Neural crest cell (in vitro differentiated cells): Measurements from ENCODE around the gene REN. TPM values are rescaled to one million over a fixed set of nuclear protein-coding genes. Genes with fewer than 3 reads are reported as not detected.

Source experiments
- DNase-seq: peaks from one replicate; pipeline ENCODE4 v3.0.0; 2021; ENCODE audit warnings: low read depth, mixed read lengths, low spot score
- H3K27ac Mint-ChIP-seq: one replicate; pipeline ENCODE4 v1.8.0; 2021; ENCODE audit warnings: mild to moderate bottlenecking, mixed read lengths; ENCODE audit not compliant: unreplicated experiment
- H3K27me3 Mint-ChIP-seq: 2 replicates; pipeline ENCODE4 v1.8.0; 2021; ENCODE audit warnings: low read depth, mild to moderate bottlenecking, mixed read lengths
- H3K36me3 Mint-ChIP-seq: 2 replicates; pipeline ENCODE4 v1.8.0; 2021; ENCODE audit warnings: low read depth, mild to moderate bottlenecking, mixed read lengths
- H3K4me1 Mint-ChIP-seq: 2 replicates; pipeline ENCODE4 v1.8.0; 2021; ENCODE audit warnings: mixed read lengths
- H3K4me3 Mint-ChIP-seq: one replicate; pipeline ENCODE4 v1.8.0; 2021; ENCODE audit warnings: mild to moderate bottlenecking, mixed read lengths
- H3K9me3 Mint-ChIP-seq: 2 replicates; pipeline ENCODE4 v1.8.0; 2021; ENCODE audit warnings: mixed read lengths
- total RNA-seq: library from RNA; stranded (reverse); gene quantifications from 2 replicates; pipeline ENCODE4 v1.2.1, GENCODE V29; 2021
- TF ChIP-seq, protein P1 (sequence below): fragments of 200-600 bp; sonication (generic); conservative IDR thresholded peaks from 2 replicates; pipeline ENCODE4 v1.5.0; 2021; ENCODE audit warnings: antibody characterized with exemption, mild to moderate bottlenecking

Gene REN
- total RNA-seq, 1 donor from 2014 or later = not detected

DNA sequence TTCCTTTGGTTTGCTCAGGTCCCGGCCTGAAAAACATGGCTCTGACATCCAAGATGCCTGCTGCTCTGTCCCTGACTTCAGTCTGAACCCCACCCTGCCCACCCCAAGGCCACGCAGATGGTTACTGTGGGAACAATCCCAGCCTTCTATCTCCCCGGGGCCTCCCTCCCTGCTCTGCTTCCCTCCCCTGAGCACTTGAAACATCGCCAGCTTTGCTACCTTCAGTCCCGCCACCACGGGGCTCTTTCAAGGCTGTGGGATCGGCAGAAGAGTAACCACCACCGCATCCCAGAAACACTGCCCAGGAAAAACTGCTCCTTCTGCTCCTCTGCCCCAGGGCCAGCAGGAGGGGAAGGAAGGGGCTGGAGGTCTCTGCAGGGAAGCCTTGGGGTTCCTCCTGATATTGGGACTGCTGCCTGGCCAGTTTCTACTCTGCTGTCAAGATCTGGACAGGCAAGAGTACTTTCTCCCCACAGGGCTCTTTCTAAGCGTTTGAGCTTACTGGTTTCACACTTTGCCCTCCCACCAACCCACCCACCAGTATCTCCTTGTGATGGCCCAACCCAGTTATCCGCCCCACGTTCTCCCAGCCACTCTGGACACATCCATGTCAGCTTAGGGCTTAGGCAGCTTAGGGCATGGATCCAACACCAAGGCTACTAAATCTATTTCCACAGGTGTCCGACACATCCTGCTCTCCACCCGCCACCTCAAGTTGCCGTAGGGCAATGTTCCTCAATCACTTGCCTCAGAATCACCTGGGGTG lies 22.7 kb downstream of the REN start:
- no peaks in the 10 kb centered on the region for H3K9me3 Mint-ChIP-seq
- H3K36me3 Mint-ChIP-seq = peaks cover 9% of the 10 kb centered on the region
- peaks cover 4% of the 10 kb centered on the region for H3K27me3 Mint-ChIP-seq
- H3K4me3 Mint-ChIP-seq = no peak overlapping the region
- no peak overlapping the region for H3K27ac Mint-ChIP-seq
- no peak for DNase-seq
- TF ChIP-seq, protein P1, sequence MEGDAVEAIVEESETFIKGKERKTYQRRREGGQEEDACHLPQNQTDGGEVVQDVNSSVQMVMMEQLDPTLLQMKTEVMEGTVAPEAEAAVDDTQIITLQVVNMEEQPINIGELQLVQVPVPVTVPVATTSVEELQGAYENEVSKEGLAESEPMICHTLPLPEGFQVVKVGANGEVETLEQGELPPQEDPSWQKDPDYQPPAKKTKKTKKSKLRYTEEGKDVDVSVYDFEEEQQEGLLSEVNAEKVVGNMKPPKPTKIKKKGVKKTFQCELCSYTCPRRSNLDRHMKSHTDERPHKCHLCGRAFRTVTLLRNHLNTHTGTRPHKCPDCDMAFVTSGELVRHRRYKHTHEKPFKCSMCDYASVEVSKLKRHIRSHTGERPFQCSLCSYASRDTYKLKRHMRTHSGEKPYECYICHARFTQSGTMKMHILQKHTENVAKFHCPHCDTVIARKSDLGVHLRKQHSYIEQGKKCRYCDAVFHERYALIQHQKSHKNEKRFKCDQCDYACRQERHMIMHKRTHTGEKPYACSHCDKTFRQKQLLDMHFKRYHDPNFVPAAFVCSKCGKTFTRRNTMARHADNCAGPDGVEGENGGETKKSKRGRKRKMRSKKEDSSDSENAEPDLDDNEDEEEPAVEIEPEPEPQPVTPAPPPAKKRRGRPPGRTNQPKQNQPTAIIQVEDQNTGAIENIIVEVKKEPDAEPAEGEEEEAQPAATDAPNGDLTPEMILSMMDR = no peak
- peaks cover 15% of the 10 kb centered on the region for H3K4me1 Mint-ChIP-seq

DNA sequence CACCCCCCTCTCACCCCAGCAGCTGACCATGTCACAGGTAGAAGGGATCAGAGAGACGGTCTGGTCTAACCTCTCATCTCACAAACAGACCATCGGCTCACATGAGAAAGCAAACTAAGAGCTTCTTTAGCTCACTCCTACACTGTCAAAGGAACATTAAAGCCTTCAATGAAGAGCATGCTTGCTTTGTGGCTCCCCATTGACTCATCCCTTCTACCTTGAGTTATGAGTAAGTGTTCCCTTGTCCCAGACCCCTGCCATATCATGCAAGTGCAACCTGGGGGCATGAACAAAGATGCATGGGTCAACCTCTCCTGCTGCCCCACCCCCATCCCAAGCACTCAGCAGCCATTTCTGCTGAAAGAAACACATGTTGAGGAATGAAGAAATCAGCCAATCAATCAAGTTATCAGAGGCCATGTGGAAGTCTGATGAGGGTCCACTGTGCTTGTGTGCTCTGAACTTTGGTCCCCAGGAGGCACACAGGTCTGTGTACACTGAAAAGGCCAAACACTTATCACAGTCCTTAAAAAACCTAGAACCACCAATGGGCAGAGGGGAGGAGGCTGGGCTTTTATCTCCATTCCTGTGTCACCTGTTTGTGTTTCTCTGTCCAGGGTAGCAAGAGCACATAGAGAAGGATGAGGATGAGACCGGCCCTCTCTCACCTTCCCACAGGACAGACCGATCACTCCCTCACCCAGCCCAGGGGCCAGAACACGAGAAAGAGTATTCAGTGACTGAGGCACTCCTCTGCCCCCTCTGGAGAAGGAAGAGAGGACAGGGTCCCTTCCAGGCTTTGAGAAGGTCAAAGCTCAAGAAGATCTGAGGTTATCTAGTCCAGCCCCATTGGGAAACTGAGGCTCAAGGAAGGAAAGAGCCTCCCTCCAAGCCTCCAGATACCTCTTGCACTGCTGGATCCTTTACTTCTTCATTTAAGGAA lies 23.8 kb downstream of the REN start:
- Mint-ChIP-seq H3K4me3 (no peak overlapping the region), H3K9me3 (no peaks in the 10 kb centered on the region), H3K36me3 (peaks cover 9% of the 10 kb centered on the region)

GRCh38 chr1:204141131-204141530 lies 25.0 kb downstream of the REN start:
- TF ChIP-seq, protein P1 = no peak
- Mint-ChIP-seq H3K9me3 (no peaks in the 10 kb centered on the region), H3K4me3 (no peak overlapping the region), H3K27ac (no peak overlapping the region), H3K36me3 (peaks cover 9% of the 10 kb centered on the region), H3K27me3 (peaks cover 4% of the 10 kb centered on the region), H3K4me1 (no peaks in the 10 kb centered on the region)
- no peak for DNase-seq

More for the DNA sequence above, 23.8 kb downstream of the REN start:
- no peak overlapping the region for H3K27ac Mint-ChIP-seq
- H3K4me1 Mint-ChIP-seq = peaks cover 3% of the 10 kb centered on the region
- peaks cover 4% of the 10 kb centered on the region for H3K27me3 Mint-ChIP-seq
- TF ChIP-seq, protein P1 = no peak
- no peak for DNase-seq

DNA sequence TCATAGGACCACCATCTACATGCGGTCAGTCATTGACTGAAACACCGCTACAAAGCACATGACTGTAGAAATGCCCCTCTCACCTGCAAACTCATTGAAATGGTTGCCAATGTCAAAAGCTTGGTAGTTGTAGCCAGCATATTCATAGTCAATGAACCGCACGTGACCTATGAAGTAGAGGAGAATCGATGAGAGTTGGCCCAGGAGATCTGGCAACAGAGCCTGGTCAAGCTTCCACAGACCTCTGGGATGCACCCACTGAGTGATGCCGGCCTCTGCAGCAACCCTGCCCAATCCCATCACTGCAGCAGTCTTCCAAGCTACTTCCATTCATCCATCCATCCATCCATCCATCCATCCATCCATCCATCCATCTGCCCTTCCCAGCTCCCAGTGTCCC lies 26.2 kb downstream of the REN start:
- no peak for DNase-seq
- TF ChIP-seq, protein P1 = no peak
- H3K4me1 Mint-ChIP-seq = no peaks in the 10 kb centered on the region
- peaks cover 4% of the 10 kb centered on the region for H3K27me3 Mint-ChIP-seq
- no peak overlapping the region for H3K4me3 Mint-ChIP-seq
- H3K27ac Mint-ChIP-seq = no peak overlapping the region
- H3K9me3 Mint-ChIP-seq = no peaks in the 10 kb centered on the region
- peaks cover 9% of the 10 kb centered on the region for H3K36me3 Mint-ChIP-seq

DNA sequence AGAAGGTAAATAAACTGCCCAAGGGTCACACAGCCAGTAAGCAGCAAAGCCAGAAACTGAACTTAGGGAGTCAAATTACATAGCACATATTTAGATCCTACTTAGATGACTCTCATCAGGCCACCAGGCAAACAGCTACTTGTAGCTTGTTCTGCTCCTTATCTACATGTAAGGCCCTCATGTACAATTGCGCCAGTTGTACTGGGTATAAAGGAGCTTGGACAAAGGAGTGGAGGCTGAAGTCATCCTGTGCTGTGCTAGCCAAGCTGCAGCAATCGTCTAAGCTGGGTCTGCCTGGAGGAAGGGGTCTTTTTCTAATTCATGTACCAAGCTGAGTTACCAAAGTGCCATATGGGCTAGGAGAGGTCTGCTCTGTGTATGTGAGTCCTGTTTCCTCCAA lies 27.0 kb downstream of the REN start:
- no peak for DNase-seq
- Mint-ChIP-seq H3K36me3 (peaks cover 9% of the 10 kb centered on the region), H3K4me1 (no peaks in the 10 kb centered on the region), H3K9me3 (no peaks in the 10 kb centered on the region), H3K27ac (no peak overlapping the region), H3K4me3 (no peak overlapping the region), H3K27me3 (peaks cover 4% of the 10 kb centered on the region)
- TF ChIP-seq, protein P1 = no peak
